GM18505 (cell line): ENCODE measurements around the gene MUC13.
"Not testable (repeated sequence)": the region's sequence is repeated elsewhere in the genome, so short reads cannot be mapped to it uniquely, and the experiment has no call there.

Experiments
- ATAC-seq: cut with Tn5 transposase; IDR thresholded peaks from one replicate; pipeline ENCODE4 v1.9.1; 2021; ENCODE audit not compliant: unreplicated experiment
- POLR2A ChIP-seq: IDR thresholded peaks from 4 replicates; pipeline ENCODE4 v1.6.1; 2011; ENCODE audit warnings: borderline replicate concordance; ENCODE audit not compliant: insufficient read depth, insufficient read length; ENCODE audit errors: extremely low read depth

The MUC13 gene

GRCh38 chr3:124963755-124964154 lies 29.2 kb upstream of the MUC13 start:
- no peak for TF ChIP-seq POLR2A
- ATAC-seq = no peak

GRCh38 chr3:124962403-124962940 lies 27.9 kb upstream of the MUC13 start:
- no peak for ATAC-seq
- no peak for TF ChIP-seq POLR2A

DNA sequence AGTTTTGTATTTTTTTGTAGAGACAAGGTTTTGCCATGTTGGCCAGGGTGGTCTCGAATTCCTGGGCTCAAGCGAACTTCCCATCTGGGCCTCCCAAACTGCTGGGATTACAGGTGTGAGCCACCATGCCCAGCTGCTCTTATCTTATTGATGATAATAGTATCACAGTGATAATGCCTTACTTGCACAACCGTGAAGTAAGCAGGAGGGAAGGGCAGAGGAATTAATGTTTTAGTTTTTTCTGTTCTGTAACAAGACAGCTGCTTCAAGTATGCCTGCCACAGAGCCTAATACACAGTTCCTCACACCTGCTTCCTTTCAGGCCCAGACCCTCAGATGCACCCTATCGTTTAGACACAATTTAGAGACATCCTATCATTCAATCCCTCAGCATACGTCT lies 26.1 kb upstream of the MUC13 start:
- TF ChIP-seq POLR2A = no peak
- no peak for ATAC-seq

GRCh38 chr3:124960105-124960504 lies 25.6 kb upstream of the MUC13 start:
- ATAC-seq = no peak
- TF ChIP-seq POLR2A = no peak

DNA sequence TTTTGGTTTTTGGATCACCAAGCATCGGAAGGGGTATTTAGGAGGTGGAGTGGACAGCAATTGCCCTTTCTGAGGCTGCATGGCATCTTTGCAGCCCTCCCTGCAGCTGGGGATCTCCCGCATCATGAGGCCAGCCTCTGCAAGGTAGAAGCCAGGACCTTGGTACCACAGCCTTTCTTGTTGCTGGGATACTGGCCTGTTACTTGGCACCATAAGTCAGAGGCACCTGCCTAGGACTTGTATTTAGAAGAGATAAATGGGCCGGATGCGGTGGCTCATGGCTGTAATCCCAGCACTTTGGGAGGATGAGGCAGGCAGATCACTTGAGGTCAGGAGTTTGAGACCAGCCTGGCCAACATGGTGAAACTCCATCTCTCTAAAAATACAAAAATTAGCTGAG lies 23.4 kb upstream of the MUC13 start:
- ATAC-seq = not testable (repeated sequence)

- no peak for TF ChIP-seq POLR2A
- ATAC-seq = no peak
Measured at GRCh38 chr3:124952282-124952855, 17.8 kb upstream of the MUC13 start.

DNA sequence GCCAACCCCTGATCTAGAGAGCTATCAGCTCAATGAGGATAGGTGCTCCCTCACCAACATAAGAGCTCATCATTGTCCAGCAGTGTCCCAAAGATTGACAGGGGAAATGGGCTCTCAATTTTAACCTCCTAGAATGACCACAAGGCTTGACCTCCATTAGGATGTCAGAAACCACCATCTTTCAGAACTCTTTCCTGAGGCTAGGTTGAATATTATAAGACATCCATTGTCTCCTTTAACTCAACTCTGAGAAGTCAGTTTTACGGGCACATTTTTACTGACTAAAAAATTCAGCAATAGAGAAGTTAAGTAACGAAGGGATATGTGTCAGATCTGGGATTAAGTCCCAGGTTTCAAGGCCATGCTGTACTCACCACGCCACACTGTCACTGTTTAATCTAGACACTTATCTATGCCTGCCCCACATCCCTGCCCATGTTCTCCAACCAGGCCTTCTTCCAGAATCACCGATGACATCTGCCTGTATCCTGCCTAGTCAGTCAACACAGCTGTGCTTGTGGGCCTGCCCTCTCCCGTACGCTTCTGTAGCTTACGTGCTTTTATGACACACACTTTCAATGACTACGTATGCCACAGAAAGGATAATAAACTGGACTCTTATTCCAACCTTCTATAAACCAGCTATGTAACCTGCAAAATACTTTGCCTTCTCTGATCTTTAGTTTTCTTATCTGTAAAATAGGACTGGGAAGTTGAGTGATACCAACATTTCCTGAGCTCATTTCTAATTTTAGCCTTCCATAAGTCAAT lies 17.1 kb upstream of the MUC13 start:
- TF ChIP-seq POLR2A = no peak
- ATAC-seq = no peak

DNA sequence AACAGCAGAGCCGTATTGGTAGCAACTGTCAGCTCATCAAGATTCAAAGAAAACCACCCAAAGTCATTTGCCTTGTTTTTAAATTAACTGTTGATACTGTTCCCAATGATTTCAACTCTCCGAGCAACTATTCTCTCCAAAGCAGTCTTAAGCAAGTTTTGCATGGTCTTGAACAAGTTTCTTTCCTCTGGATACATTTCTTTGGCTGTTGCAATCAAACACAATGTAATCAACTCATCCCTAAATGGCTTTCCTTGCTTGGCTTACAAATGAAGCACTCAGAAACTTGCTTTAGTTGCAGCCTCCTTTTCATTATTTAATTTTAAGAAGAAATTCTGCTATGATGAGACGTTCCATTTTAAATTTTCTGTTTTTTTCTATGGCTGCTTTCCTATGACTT lies 15.5 kb upstream of the MUC13 start:
- no peak for ATAC-seq
- TF ChIP-seq POLR2A = no peak

- no peak for ATAC-seq
- no peak for TF ChIP-seq POLR2A
Measured at GRCh38 chr3:124942613-124943012, 8.1 kb upstream of the MUC13 start.

GRCh38 chr3:124941771-124942170 lies 7.2 kb upstream of the MUC13 start:
- no peak for TF ChIP-seq POLR2A
- ATAC-seq = no peak

- ATAC-seq = no peak
- no peak for TF ChIP-seq POLR2A
Measured at GRCh38 chr3:124939661-124940060, 5.1 kb upstream of the MUC13 start.

DNA sequence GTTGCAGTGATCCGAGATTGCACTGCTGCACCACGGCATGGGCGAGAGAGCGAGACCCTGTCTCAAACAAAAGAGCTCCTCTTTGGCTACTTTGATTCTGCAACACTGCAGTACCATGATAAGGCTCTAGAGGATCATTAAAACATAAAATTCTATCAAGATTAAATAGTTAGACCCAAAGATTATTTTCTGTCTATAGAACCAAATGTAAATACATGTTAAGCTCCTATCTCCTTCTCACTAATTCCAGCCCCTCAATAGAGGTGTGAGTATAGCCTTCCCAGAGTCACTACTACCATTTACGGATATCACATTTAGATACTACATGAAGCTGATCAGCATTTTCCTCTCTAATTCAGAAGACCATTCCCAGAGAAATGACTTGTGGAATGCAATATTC lies 4.3 kb upstream of the MUC13 start:
- no peak for TF ChIP-seq POLR2A
- ATAC-seq = no peak

- TF ChIP-seq POLR2A = no peak
- ATAC-seq = no peak
Measured at GRCh38 chr3:124937049-124937448, 2.5 kb upstream of the MUC13 start.

GRCh38 chr3:124935794-124936542 lies 1.4 kb upstream of the MUC13 start:
- ATAC-seq = no peak

More at GRCh38 chr3:124935794-124936542, 1.4 kb upstream of the MUC13 start:
- no peak for TF ChIP-seq POLR2A
